Measurements from ENCODE around the gene BAAT. TPM values are rescaled to one million over a fixed set of nuclear protein-coding genes. Genes with fewer than 3 reads are reported as not detected.
A peak's percentile ranks its signal among the peaks of the same experiment; 100 is the strongest.
"Not testable (repeated sequence)": the region's sequence is repeated elsewhere in the genome, so short reads cannot be mapped to it uniquely, and the experiment has no call there.

Gene BAAT
- total and polyA plus RNA-seq, 2 of the 13 experiments (the other 11 are each of a cell fraction or from before 2014, with no cell fraction given), result 0.71 to 7.9 TPM

GRCh38 chr9:101332362-101332761, 52.4 kb downstream of the BAAT start:
- H2AFZ ChIP-seq (ENCODE audit: low read length), result no peak overlapping the region
- H3K36me3 ChIP-seq (replicated peaks in 1 of 2; ENCODE audit: control insufficient read depth in 1 of 2, insufficient read depth in 2 of 2, low read length in 2 of 2), result no peaks in the 10 kb centered on the region
- ChIA-PET CTCF (ENCODE audit: low intra/inter-chr PET ratio, low total read pairs) (no interaction called here), POLR2A (no interaction called here)
- H3K4me1 ChIP-seq (ENCODE audit: insufficient read depth, low read length), result peaks cover 39% of the 10 kb centered on the region
- DNase-seq (ENCODE audit: low spot score) (no peak), ATAC-seq (no peak), FAIRE-seq (no peak)
- no peak overlapping the region for H3K4me3 ChIP-seq (replicated peaks in 1 of 3; ENCODE audit: insufficient read depth in 1 of 3, low read depth in 2 of 3, low read length in 3 of 3)
- WGBS (ENCODE audit: low lambda C conversion rate), result 100% methylated on average over 1 of the region's 1 CpG
- peaks cover 9% of the 10 kb centered on the region; the same call in 1 of the 2 replicates for H3K9me3 ChIP-seq (ENCODE audit: low read length)
- H3K4me2 ChIP-seq (ENCODE audit: low read depth, low read length), result no peak overlapping the region
- no TSS peak for BruUV-seq (replicated peaks)
- in situ Hi-C loops (cut with HindIII; ENCODE audit: extremely low pct_ligation_motif_present, low pct_unique_long_range_greater_than_20kb), result no loop called here
- no peaks in the 10 kb centered on the region for H4K20me1 ChIP-seq (ENCODE audit: insufficient read depth, low read length)
- no peak overlapping the region for H3K9ac ChIP-seq (ENCODE audit: insufficient read depth, low read depth, low read length)
- no peak overlapping the region for H3K27ac ChIP-seq (ENCODE audit: extremely low read length, insufficient read depth, low read length)
- intact Hi-C loops (cut with micrococcal nuclease; ENCODE audit: unreplicated experiment), result loop anchor here (2.0 kb wide), 1 partner anchor 22 kb away; no protein-coding TSS in a partner anchor
- H3K79me2 ChIP-seq (ENCODE audit: insufficient read depth, low read length), result no peaks in the 10 kb centered on the region
- TF ChIP-seq BHLHE40 (IDR thresholded peaks at IDR 0.05; ENCODE audit: low read length), result no peak
- peak; percentile 59; the same call in 1 of the 2 replicates for TF ChIP-seq ZNF629 (CRISPR knock-in tag; conservative IDR thresholded peaks at IDR 0.05)
- H3K27me3 ChIP-seq (ENCODE audit: control insufficient read depth in 1 of 2, insufficient read depth in 2 of 2, low read length in 2 of 2), result no peaks in the 10 kb centered on the region

DNA sequence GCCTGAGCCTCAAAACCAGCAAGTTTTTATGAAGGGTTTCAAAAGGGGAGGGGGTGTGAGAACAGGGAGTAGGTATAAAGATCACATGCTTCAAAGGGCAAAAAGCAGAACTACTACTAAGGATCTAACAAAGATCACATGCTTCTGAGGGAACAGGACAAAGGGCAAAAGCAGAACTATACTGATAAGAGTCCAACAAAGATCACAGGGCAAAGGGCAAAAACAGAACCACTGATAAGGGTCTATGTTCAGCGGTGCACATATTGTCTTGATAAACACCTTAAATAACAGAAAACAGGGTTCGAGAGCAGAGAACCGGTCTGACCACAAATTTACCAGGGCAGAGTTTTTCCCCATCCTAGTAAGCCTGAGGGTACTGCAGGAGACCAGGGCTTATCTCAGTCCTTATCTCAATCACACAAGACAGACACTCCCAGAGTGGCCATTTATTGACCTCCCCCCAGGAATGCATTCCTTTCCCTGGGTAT, 57.3 kb downstream of the BAAT start:
- Histone ChIP-seq H3K27ac (ENCODE audit: extremely low read length, insufficient read depth, low read length) (peak overlapping the region; percentile 97), H3K4me1 (ENCODE audit: insufficient read depth, low read length) (peaks cover 72% of the 10 kb centered on the region), H3K9me3 (ENCODE audit: low read length) (peaks cover 14% of the 10 kb centered on the region; the same call in 1 of the 2 replicates)
- H4K20me1 ChIP-seq (ENCODE audit: insufficient read depth, low read length); H3K79me2 ChIP-seq (ENCODE audit: insufficient read depth, low read length); CTCF ChIA-PET (ENCODE audit: low intra/inter-chr PET ratio, low total read pairs); intact Hi-C loops (cut with micrococcal nuclease; ENCODE audit: unreplicated experiment); H3K4me3 ChIP-seq (replicated peaks in 1 of 3; ENCODE audit: insufficient read depth in 1 of 3, low read depth in 2 of 3, low read length in 3 of 3); BruUV-seq (replicated peaks); H3K36me3 ChIP-seq (replicated peaks in 1 of 2; ENCODE audit: control insufficient read depth in 1 of 2, insufficient read depth in 2 of 2, low read length in 2 of 2); H3K9ac ChIP-seq (ENCODE audit: insufficient read depth, low read depth, low read length); ATAC-seq; H2AFZ ChIP-seq (ENCODE audit: low read length); FAIRE-seq; H3K4me2 ChIP-seq (ENCODE audit: low read depth, low read length); H3K27me3 ChIP-seq (ENCODE audit: control insufficient read depth in 1 of 2, insufficient read depth in 2 of 2, low read length in 2 of 2): not testable (repeated sequence)
- 67% methylated on average over 3 of the region's 3 CpGs for WGBS (ENCODE audit: low lambda C conversion rate)
- in situ Hi-C loops (cut with HindIII; ENCODE audit: extremely low pct_ligation_motif_present, low pct_unique_long_range_greater_than_20kb), result loop anchor here (10.0 kb wide), 1 partner anchor 207 kb away; the partner anchor contains the start of gene RNF20
- POLR2A ChIA-PET, result interaction anchor here (1.2 to 5.3 kb wide), 8 partner anchors 8 to 54 kb away, joined by 5 to 116 read pairs (median 34); no protein-coding TSS in a partner anchor
- DNase-seq (ENCODE audit: low spot score), result peak; percentile 77
- 0 out of 2 replicates have a peak, but pooled peaks have one; percentile 50 for TF ChIP-seq ZBTB10 (CRISPR knock-in tag; IDR thresholded peaks at IDR 0.05; ENCODE audit: borderline replicate concordance)
- TF ChIP-seq FOXO1 (CRISPR knock-in tag; IDR thresholded peaks at IDR 0.05), result peak; percentile 94
- peak; percentile 80; the same call in 1 of the 2 replicates for TF ChIP-seq KDM1A (CRISPR knock-in tag; IDR thresholded peaks at IDR 0.05)
- peak; percentile 49; the same call in 1 of the 2 replicates for TF ChIP-seq ZNF670 (CRISPR knock-in tag; IDR thresholded peaks at IDR 0.05; ENCODE audit: borderline replicate concordance)
- TF ChIP-seq, protein P1, sequence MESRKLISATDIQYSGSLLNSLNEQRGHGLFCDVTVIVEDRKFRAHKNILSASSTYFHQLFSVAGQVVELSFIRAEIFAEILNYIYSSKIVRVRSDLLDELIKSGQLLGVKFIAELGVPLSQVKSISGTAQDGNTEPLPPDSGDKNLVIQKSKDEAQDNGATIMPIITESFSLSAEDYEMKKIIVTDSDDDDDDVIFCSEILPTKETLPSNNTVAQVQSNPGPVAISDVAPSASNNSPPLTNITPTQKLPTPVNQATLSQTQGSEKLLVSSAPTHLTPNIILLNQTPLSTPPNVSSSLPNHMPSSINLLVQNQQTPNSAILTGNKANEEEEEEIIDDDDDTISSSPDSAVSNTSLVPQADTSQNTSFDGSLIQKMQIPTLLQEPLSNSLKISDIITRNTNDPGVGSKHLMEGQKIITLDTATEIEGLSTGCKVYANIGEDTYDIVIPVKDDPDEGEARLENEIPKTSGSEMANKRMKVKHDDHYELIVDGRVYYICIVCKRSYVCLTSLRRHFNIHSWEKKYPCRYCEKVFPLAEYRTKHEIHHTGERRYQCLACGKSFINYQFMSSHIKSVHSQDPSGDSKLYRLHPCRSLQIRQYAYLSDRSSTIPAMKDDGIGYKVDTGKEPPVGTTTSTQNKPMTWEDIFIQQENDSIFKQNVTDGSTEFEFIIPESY (CRISPR knock-in tag; IDR thresholded peaks at IDR 0.05), result peak; percentile 65
- peak in 1 of 2 experiments; percentile 88; a peak in 2 of 4 replicates for TF ChIP-seq EP300 (IDR thresholded peaks at IDR 0.05; ENCODE audit: low read depth in 2 of 2, low read length in 2 of 2)
- peak; percentile 92 for TF ChIP-seq EP300 (CRISPR knock-in tag; IDR thresholded peaks at IDR 0.05; ENCODE audit: borderline replicate concordance)
- peak; percentile 76; the same call in 1 of the 2 replicates for TF ChIP-seq ZFP1 (CRISPR knock-in tag; IDR thresholded peaks at IDR 0.05)
- peak; percentile 74; the same call in 1 of the 2 replicates for TF ChIP-seq KDM6A (CRISPR knock-in tag; IDR thresholded peaks at IDR 0.05; ENCODE audit: low read depth)

Measured in HepG2 (cell line).